GM18907 (cell line): ENCODE results near the gene NTSR1.

Experiments
- ATAC-seq: cut with Tn5 transposase; IDR thresholded peaks from one replicate; pipeline ENCODE4 v1.9.1; 2021; ENCODE audit warnings: mild to moderate bottlenecking, moderate library complexity; ENCODE audit not compliant: unreplicated experiment

NTSR1 gene

GRCh38 chr20:62723768-62724450, 15.3 kb downstream of the NTSR1 start:
- no peak for ATAC-seq

GRCh38 chr20:62724692-62725595, 16.3 kb downstream of the NTSR1 start:
- ATAC-seq = no peak

- no peak for ATAC-seq
Observed at GRCh38 chr20:62725596-62726268, 17.1 kb downstream of the NTSR1 start.

GRCh38 chr20:62726276-62726675, 17.6 kb downstream of the NTSR1 start:
- ATAC-seq = no peak

- no peak for ATAC-seq
Observed at GRCh38 chr20:62726716-62727583, 18.3 kb downstream of the NTSR1 start.

- no peak for ATAC-seq
Observed at GRCh38 chr20:62727584-62728027, 19.0 kb downstream of the NTSR1 start.

- ATAC-seq = no peak
Observed at GRCh38 chr20:62728028-62728780, 19.6 kb downstream of the NTSR1 start.

- no peak for ATAC-seq
Observed at GRCh38 chr20:62728781-62729300, 20.2 kb downstream of the NTSR1 start.

- no peak for ATAC-seq
Observed at GRCh38 chr20:62730481-62730880, 21.8 kb downstream of the NTSR1 start.

- no peak for ATAC-seq
Observed at GRCh38 chr20:62732031-62732760, 23.6 kb downstream of the NTSR1 start.

- no peak for ATAC-seq
Observed at GRCh38 chr20:62732842-62733525, 24.3 kb downstream of the NTSR1 start.

GRCh38 chr20:62733526-62733842, 24.8 kb downstream of the NTSR1 start:
- ATAC-seq = no peak

GRCh38 chr20:62733891-62734290, 25.3 kb downstream of the NTSR1 start:
- no peak for ATAC-seq

GRCh38 chr20:62734326-62734725, 25.7 kb downstream of the NTSR1 start:
- ATAC-seq = no peak

GRCh38 chr20:62734881-62735280, 26.2 kb downstream of the NTSR1 start:
- ATAC-seq = no peak

GRCh38 chr20:62735331-62735821, 26.7 kb downstream of the NTSR1 start:
- ATAC-seq = no peak

GRCh38 chr20:62736026-62736406, 27.4 kb downstream of the NTSR1 start:
- no peak for ATAC-seq

GRCh38 chr20:62736407-62737071, 27.9 kb downstream of the NTSR1 start:
- ATAC-seq = no peak
